GM12892 (cell line): Measurements from ENCODE around the gene PDGFRA.

Experiments
- POLR2A ChIP-seq: IDR thresholded peaks from 2 replicates; pipeline ENCODE4 v1.6.1; 2011; ENCODE audit warnings: low read depth, low read length, control low read depth
- POLR2AphosphoS5 ChIP-seq: IDR thresholded peaks from 2 replicates; pipeline ENCODE4 v1.6.1; 2011; ENCODE audit warnings: low read depth, low read length, control low read depth
- TAF1 ChIP-seq: IDR thresholded peaks from 2 replicates; pipeline ENCODE4 v1.6.1; 2011; ENCODE audit warnings: low read depth, mild to moderate bottlenecking, control low read depth, low read length, borderline replicate concordance

GRCh38 chr4:54337009-54337408 lies 107.9 kb downstream of the PDGFRA start:
- TF ChIP-seq POLR2A (no peak), POLR2AphosphoS5 (no peak), TAF1 (no peak)
